ENCODE data around the gene GMPS.
"Not testable (repeated sequence)": the region's sequence is repeated elsewhere in the genome, so short reads cannot be mapped to it uniquely, and the experiment has no call there.

The GMPS gene

GRCh38 chr3:155872904-155873646 lies 2.6 kb downstream of the GMPS start:
- DNase-seq, result no peak

GRCh38 chr3:155876037-155876436 lies 5.6 kb downstream of the GMPS start:
- DNase-seq, result no peak

- no peak for DNase-seq
These were observed 6.1 kb downstream of the GMPS start for GRCh38 chr3:155876503-155876902.

- no peak for DNase-seq
These were observed 9.8 kb downstream of the GMPS start for GRCh38 chr3:155880286-155880685.

DNA sequence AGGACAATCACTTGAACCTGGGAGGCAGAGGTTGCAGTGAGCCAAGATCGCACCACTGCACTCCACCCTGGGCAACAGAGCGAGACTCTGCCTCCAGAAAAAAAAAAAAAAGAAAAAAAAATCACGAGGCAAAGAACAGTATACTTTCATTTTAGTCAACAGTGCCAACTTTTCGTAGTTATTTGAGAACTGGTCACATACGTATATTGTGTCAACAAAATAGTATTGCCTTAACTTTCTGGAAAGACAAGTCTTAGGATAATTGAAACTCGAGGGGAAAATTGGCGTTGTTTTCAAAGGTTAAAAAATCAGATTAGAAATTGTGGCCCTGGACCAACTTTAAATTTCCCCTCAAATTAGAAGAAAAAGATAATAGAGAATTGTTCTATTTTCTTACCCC lies 13.8 kb downstream of the GMPS start:
- DNase-seq, result no peak

DNA sequence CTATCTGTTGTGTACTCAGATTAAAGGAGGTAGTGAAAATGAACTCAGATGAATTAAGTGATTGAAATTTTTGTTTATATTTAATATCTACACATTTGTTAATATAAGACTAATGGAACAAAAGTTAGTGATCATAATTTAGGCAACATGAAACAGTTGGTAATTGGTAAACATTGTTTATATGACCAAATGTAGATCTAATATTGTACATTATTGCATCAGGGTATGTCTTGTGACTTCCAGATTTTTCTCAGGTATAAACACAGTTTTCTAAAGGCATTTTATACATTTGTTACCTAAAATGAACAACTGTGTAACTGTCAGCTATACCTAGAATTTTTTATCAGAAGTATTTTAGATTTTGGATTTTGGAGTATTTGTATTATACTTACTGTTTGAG lies 14.8 kb downstream of the GMPS start:
- no peak for DNase-seq

DNA sequence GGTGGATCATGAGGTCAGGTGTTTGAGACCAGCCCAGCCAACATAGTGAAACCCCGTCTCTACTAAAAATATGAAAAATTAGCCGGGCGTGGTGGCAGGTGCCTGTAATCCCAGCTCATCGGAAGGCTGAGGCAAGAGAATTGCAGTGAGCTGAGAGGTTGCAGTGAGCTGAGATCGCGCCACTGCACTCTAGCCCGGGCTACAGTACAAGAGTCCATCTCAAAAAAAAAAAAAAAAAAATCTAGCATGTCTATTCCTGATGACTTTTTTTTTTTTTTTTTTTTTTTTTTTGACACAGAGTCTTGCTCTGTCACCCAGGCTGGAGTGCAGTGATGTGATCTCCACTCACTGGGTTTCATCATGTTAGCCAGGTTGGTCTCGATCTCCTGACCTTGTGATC lies 15.9 kb downstream of the GMPS start:
- not testable (repeated sequence) for DNase-seq

DNA sequence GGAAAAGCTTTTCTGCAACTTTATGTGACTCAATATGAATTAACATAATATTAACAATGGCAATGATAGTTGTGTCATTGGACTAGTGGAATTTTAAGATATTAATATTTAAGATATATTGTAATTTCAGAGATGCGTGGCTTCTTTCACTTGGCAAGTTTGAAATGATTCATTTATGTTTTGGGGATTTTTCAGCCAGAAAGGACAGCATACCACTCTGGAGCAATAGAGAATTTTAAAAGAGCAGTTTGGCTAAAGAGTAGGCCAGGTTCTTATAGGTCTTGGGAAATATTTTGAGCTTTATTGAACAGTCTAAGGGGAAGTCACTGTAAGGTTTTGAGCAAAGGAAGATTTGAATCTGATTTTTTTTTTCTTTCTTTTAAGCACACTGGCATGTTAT lies 16.5 kb downstream of the GMPS start:
- no peak for DNase-seq

DNA sequence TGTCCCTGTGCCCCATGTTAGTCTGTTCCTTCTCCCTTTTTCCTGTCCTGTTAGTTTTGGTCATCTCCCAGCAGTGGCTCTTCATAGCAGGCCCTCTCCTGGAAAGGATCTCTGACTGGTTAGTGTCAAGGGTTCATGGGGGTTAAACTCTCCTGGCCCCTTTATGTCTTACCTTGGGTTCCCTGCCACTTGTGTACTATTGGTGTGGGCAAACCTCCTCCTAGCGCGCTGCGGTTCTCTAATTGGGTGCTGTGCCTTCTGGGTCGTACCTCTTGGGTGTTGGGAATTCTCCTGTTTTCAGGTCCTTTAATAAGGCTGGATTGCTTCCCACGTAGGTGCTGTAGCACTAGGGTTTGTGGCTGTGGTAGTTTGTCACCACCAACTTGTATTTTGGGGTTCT lies 18.8 kb downstream of the GMPS start:
- DNase-seq, result no peak

- no peak for DNase-seq
These were observed 19.5 kb downstream of the GMPS start for GRCh38 chr3:155889952-155890351.

DNA sequence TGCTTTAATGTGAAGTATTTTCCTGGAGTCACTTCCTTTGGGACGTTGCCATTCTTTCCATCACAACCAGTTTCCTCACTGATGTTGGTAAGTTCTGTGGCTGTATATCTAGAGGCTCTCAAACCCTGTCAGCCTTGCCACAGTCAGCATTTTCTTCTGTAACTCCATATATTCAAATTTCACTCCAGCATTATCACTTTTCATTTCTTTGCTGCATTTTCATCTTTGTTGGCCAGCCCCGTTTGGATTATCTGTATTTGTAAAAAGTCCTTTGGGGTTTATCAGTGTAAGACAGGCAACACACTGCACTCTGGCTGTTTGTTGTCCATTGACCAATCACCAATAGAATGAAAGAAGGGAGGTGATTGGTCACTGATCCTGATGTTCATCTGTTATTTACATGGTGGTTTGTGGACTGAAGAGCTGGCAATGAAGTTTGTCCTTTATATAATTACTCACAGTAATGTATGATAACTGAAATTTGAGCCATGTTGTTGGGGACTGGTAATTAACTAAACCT lies 20.3 kb downstream of the GMPS start:
- DNase-seq, result no peak

DNA sequence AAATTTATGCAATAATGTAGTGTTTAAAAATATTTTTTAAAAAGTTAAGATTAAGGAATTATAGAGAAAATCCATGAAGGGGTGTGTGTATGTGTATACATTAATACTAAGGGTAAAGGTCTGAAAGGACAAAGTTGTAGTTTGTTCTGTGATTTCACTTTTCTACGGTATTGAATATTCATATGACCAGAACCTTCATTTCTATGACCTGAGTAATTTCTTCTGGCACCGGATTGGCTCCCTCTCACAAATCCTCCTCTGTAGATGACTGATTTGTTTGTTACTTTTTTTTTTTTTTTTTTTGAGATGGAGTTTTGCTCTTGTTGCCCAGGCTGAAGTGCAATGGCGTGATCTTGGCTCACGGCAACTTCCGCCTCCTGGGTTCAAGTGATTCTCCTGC lies 20.9 kb downstream of the GMPS start:
- DNase-seq, result no peak

- DNase-seq, result no peak
These were observed 25.0 kb downstream of the GMPS start for GRCh38 chr3:155895379-155895900.

DNA sequence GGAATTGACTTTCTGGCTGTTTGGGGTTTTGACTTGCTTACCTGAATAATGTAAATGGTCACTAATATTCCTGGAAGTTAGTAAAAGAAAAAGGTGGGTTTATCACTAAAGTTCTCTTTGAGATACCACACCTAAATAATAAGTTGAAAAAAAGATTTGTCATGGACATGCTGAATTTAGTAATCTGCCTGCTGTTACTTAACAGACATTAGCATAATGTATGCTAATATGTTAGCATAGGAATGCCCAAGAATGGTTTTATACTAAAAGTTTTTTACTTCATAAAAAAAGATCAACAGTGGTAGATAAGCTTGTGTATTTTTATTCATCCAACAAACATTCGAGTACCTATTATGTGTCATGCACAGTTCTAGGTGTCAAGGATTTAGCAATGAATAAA lies 36.5 kb downstream of the GMPS start:
- DNase-seq, result no peak

GRCh38 chr3:155908086-155908485 lies 37.6 kb downstream of the GMPS start:
- no peak for DNase-seq

GRCh38 chr3:155908605-155909004 lies 38.2 kb downstream of the GMPS start:
- no peak for DNase-seq

DNA sequence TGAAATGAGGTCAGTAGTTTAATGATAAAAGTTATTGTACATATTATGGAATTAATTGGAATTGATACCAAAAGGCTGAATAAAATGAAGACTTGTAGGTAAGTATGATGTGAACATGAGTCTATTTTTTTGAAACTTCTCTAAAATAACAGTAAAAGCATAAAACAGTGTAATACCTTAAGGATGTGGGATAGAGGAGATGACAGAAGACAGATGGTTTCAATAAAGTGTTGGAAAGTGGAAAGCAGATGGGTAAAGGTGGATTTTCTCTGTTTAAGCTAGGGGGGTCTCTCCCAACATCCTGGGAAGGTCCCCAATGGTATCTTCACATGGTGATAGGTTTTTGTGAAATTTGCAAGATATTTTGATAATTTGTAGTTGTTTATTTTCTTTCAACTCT lies 41.6 kb downstream of the GMPS start:
- DNase-seq, result no peak

- no peak for DNase-seq
These were observed 42.2 kb downstream of the GMPS start for GRCh38 chr3:155912579-155913190.

DNA sequence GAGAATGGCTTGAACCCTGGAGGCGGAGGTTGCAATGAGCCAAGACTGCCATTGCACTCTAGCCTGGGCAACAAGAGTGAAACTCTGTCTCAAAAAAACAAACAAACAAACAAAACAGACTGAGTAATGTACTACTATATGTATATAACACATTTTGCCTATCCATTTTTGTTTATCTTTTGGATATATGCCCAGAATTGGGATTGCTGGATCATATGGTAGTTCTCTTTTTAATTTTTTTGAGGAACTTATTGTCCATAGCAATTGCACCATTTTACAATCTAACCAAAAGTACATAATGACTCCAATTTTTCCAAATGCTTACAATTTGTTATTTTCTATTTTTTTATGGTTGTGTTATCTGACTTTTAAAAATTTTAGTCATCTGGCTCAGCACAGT lies 47.3 kb downstream of the GMPS start:
- DNase-seq, result no peak

DNA sequence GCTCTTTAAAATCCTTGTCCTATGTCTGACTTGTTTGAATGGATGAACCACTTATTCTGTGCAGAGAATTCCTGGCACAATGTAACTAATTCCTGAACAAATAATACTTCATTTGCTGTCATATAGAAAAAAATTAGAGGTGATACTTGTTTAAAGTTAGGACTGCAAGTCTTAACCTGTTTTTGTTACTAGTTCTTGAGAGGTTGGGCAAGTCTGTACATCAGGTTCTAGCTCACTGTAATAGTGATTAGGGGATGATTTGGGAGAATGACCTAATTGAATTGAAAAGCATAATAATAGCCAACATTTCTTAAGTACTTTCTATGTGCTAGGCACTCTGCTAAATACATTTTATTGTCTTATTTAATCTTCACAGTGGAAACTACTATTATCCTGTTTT lies 49.3 kb downstream of the GMPS start:
- no peak for DNase-seq

GRCh38 chr3:155921486-155921885 lies 51.0 kb downstream of the GMPS start:
- DNase-seq, result no peak

DNA sequence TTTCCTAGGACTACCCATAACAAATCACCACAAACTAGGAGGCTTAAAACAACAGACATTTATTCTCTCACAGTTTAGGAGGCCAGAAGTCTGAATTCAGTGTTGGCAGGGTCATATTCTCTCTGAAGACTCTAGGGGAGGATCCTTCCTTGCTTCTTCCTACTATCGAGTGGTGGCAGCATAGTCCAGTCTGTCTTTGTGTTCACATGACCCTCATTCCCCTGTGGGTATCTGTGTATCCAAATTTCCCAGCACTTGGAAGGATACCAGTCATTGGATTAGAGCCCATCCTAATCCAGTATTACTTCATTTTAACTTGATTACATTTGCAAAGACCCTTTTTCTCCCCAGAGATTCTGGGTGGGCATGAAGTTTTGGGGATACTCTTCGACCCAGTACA lies 63.8 kb downstream of the GMPS start:
- no peak for DNase-seq

DNA sequence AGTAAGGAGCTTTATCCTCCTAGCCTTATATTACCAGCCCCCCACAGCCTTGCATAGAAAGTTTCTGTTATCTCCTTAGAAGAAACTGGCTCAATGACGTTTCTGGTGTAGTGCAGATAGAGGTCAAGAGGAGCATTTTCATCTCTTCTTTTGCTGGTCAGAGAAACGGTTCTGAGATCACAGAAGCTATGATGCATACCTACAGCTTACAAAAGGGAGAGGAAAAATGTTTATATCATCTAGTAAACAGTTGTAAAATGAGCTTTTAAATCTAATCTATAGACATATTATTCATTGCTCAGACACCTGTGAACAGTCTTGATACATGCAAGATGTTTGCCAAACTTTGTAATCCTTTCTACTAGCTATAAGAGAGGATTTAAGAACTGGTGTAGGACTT lies 68.0 kb downstream of the GMPS start:
- no peak for DNase-seq

DNA sequence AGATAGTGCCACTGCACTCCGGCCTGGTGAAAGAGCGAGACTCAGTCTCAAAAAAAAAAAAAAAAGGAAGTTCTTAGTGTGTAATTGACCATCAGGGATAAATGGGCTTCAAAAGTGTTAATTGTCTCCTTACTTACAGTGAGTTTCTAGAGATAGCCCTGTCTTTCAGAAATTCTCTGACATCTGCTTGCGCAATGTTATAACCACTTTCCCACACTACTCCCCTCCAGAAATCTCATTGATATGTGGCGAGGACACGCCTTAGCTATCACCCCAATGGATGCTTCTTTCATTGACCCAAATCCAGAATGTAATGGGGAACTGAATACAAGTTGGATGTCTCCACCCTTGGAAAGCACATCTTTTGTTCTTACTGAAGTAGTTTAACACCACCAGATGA lies 70.9 kb downstream of the GMPS start:
- no peak for DNase-seq

GRCh38 chr3:155944081-155944480 lies 73.6 kb downstream of the GMPS start:
- DNase-seq, result no peak

Measured in NCI-H187 (cell line).